RPMI7951 (cell line): ENCODE results near the gene GNG5. TPM values are rescaled to one million over a fixed set of nuclear protein-coding genes. Genes with fewer than 3 reads are reported as not detected.
"Not testable (repeated sequence)": the region's sequence is repeated elsewhere in the genome, so short reads cannot be mapped to it uniquely, and the experiment has no call there.

Source experiments
- DNase-seq: peaks from one replicate; pipeline ENCODE4 v3.0.0-alpha.2; 2012; ENCODE audit warnings: low read depth
- total RNA-seq: library from RNA; depleted of rRNA; stranded (reverse); fragments of >200 nt; shearing (Covaris generic); gene quantifications from 2 replicates; pipeline ENCODE4 v1.2.3, GENCODE V29; 2014; rRNA removed

GNG5 gene
- 163 and 193 TPM in 2 replicates for total RNA-seq

GRCh38 chr1:84506002-84506728, at the start of gene GNG5, which contains the start of gene SPATA1:
Gene GNG5, minus strand, starts transcription at chr1:84506581. Its CDS starts 490 bp downstream, at chr1:84506091.
Gene SPATA1, plus strand, starts transcription at chr1:84506386. Its CDS starts 9,974 bp downstream, at chr1:84516360.
- DNase-seq, result peak; percentile 96

GRCh38 chr1:84550826-84551225, 44.4 kb upstream of the GNG5 start:
- DNase-seq, result no peak

- no peak for DNase-seq
Measured at GRCh38 chr1:84541679-84542078, 35.3 kb upstream of the GNG5 start.

- DNase-seq, result no peak
Measured at GRCh38 chr1:84540759-84541158, 34.4 kb upstream of the GNG5 start.

- peak; percentile 25 for DNase-seq
Measured at GRCh38 chr1:84539972-84540371, 33.6 kb upstream of the GNG5 start.

GRCh38 chr1:84538599-84538998, 32.2 kb upstream of the GNG5 start:
- DNase-seq, result peak; percentile 9

- no peak for DNase-seq
Measured at GRCh38 chr1:84525779-84526178, 19.4 kb upstream of the GNG5 start.

GRCh38 chr1:84524590-84524989, 18.2 kb upstream of the GNG5 start:
- DNase-seq, result no peak

- no peak for DNase-seq
Measured at GRCh38 chr1:84510668-84511067, 4.3 kb upstream of the GNG5 start.

- no peak for DNase-seq
Measured at GRCh38 chr1:84510165-84510564, 3.8 kb upstream of the GNG5 start.

GRCh38 chr1:84509029-84509428, 2.6 kb upstream of the GNG5 start:
- no peak for DNase-seq

GRCh38 chr1:84508510-84508909, 2.1 kb upstream of the GNG5 start:
- no peak for DNase-seq

- not testable (repeated sequence) for DNase-seq
Measured at GRCh38 chr1:84507887-84508286, 1.5 kb upstream of the GNG5 start.

GRCh38 chr1:84506729-84507453, 510 bp upstream of the GNG5 start:
- no peak for DNase-seq

GRCh38 chr1:84505493-84506001, 834 bp downstream of the GNG5 start:
- peak; percentile 72 for DNase-seq

- peak; percentile 54 for DNase-seq
Measured at GRCh38 chr1:84504580-84505492, 1.5 kb downstream of the GNG5 start.

GRCh38 chr1:84502927-84503326, 3.5 kb downstream of the GNG5 start:
- DNase-seq, result no peak

GRCh38 chr1:84497631-84498275, 8.6 kb downstream of the GNG5 start:
- DNase-seq, result no peak

GRCh38 chr1:84496498-84496897, 9.9 kb downstream of the GNG5 start:
- no peak for DNase-seq

GRCh38 chr1:84493747-84494146, 12.6 kb downstream of the GNG5 start:
- DNase-seq, result no peak

GRCh38 chr1:84492726-84493125, 13.7 kb downstream of the GNG5 start:
- DNase-seq, result no peak
